Mesothelial cell of epicardium (in vitro differentiated cells): ENCODE measurements around the gene PATJ. TPM values are rescaled to one million over a fixed set of nuclear protein-coding genes. Genes with fewer than 3 reads are reported as not detected.
"Not testable (repeated sequence)": the region's sequence is repeated elsewhere in the genome, so short reads cannot be mapped to it uniquely, and the experiment has no call there.

Experiments used
- DNase-seq, 2 experiments: peaks; one replicate each; pipeline ENCODE4 v3.0.0; 2021; ENCODE audit warnings: low spot score in 2 of 2; ENCODE audit not compliant: unreplicated experiment in 2 of 2
- H3K27ac Mint-ChIP-seq: 2 replicates; pipeline ENCODE4 v1.8.0; 2021; ENCODE audit warnings: mixed read lengths
- H3K27me3 Mint-ChIP-seq: 2 replicates; pipeline ENCODE4 v1.8.0; 2021; ENCODE audit warnings: low read depth, mixed read lengths
- H3K36me3 Mint-ChIP-seq: 2 replicates; pipeline ENCODE4 v1.8.0; 2021; ENCODE audit warnings: mixed read lengths
- H3K4me1 Mint-ChIP-seq: 2 replicates; pipeline ENCODE4 v1.8.0; 2021; ENCODE audit warnings: mixed read lengths
- H3K4me3 Mint-ChIP-seq: 2 replicates; pipeline ENCODE4 v1.8.0; 2021; ENCODE audit warnings: mild to moderate bottlenecking, moderate library complexity, mixed read lengths
- H3K9me3 Mint-ChIP-seq: 2 replicates; pipeline ENCODE4 v1.8.0; 2021; ENCODE audit warnings: mixed read lengths
- CTCF ChIP-seq: fragments of 200-600 bp; sonication (generic); IDR thresholded peaks from one replicate; pipeline ENCODE4 v1.5.0; 2021; ENCODE audit warnings: antibody characterized with exemption; ENCODE audit not compliant: unreplicated experiment
- total RNA-seq: library from RNA; stranded (reverse); gene quantifications from 3 replicates; pipeline ENCODE4 v1.2.1, GENCODE V29; 2021

The PATJ gene
- 118 to 129 TPM (median 120 TPM) in 3 replicates for total RNA-seq

GRCh38 chr1:61741711-61742619, at the start of gene PATJ:
Gene PATJ (plus strand): TSS chr1:61742480. CDS start chr1:61762893, 20,413 bp downstream.
- DNase-seq: peak; percentile 60 to 79
- Mint-ChIP-seq H3K36me3 (peaks cover 2% of the 10 kb centered on the region), H3K27ac (peak within 1 kb of the TSS; percentile 97), H3K4me1 (peaks cover 41% of the 10 kb centered on the region), H3K4me3 (peak within 1 kb of the TSS; percentile 89), H3K9me3 (no peaks in the 10 kb centered on the region), H3K27me3 (no peaks in the 10 kb centered on the region)
- no peak for TF ChIP-seq CTCF

- DNase-seq: no peak
- Mint-ChIP-seq H3K27me3 (no peaks in the 10 kb centered on the region), H3K4me1 (peaks cover 26% of the 10 kb centered on the region), H3K27ac (peak overlapping the region; percentile 84), H3K4me3 (no peak overlapping the region), H3K9me3 (no peaks in the 10 kb centered on the region), H3K36me3 (peaks cover 38% of the 10 kb centered on the region)
- no peak for TF ChIP-seq CTCF
Observed at GRCh38 chr1:61699911-61700851, 42.1 kb upstream of the PATJ start.

- Mint-ChIP-seq H3K4me3 (no peak overlapping the region), H3K36me3 (peaks cover 27% of the 10 kb centered on the region), H3K4me1 (peaks cover 7% of the 10 kb centered on the region), H3K27me3 (no peaks in the 10 kb centered on the region), H3K27ac (no peak overlapping the region), H3K9me3 (no peaks in the 10 kb centered on the region)
- DNase-seq: no peak
- TF ChIP-seq CTCF: no peak
Observed at GRCh38 chr1:61708953-61709907, 33.0 kb upstream of the PATJ start.

- Mint-ChIP-seq H3K27me3 (no peaks in the 10 kb centered on the region), H3K36me3 (peaks cover 28% of the 10 kb centered on the region), H3K4me1 (peaks cover 6% of the 10 kb centered on the region), H3K9me3 (no peaks in the 10 kb centered on the region), H3K27ac (peak overlapping the region; percentile 30), H3K4me3 (no peak overlapping the region)
- TF ChIP-seq CTCF: no peak
- no peak for DNase-seq
Observed at GRCh38 chr1:61709908-61710289, 32.4 kb upstream of the PATJ start.

- DNase-seq, H3K4me1 Mint-ChIP-seq, H3K4me3 Mint-ChIP-seq, H3K9me3 Mint-ChIP-seq, H3K27me3 Mint-ChIP-seq: not testable (repeated sequence)
- peak overlapping the region; percentile 12 for H3K27ac Mint-ChIP-seq
- H3K36me3 Mint-ChIP-seq: peaks cover 27% of the 10 kb centered on the region
Observed at GRCh38 chr1:61711257-61711656, 31.0 kb upstream of the PATJ start.
